ENCODE results near the gene LAMA4. TPM values are rescaled to one million over a fixed set of nuclear protein-coding genes. Genes with fewer than 3 reads are reported as not detected.

Gene LAMA4
- total RNA-seq, 1 experiment from 2014 or later = 0.72 TPM

DNA sequence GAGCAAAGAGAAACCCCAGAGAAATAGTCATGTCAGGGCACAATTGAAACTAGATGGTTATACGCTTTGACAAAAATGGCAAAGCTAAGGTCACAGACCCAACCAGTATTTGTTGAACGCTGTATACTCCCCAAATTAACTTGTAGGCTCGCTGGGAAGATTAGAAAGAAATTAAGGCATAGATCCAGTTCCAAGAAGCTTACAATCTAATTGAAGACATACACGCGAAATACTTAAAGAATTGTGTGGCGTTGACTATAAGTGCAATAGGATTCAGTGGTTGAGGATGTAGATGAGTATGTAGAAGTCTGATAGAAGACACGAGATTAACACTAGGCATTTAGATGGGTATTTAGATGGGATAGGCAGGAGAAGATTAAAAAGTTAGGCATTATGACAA is 166.5 kb downstream of the LAMA4 start:
- Mint-ChIP-seq H3K27ac (ENCODE audit: low read depth, unreplicated experiment) (no peak overlapping the region), H3K36me3 (ENCODE audit: insufficient read depth, unreplicated experiment) (peaks cover 8% of the 10 kb centered on the region), H3K9me3 (ENCODE audit: unreplicated experiment) (no peaks in the 10 kb centered on the region), H3K4me3 (ENCODE audit: unreplicated experiment) (no peak overlapping the region), H3K4me1 (ENCODE audit: insufficient read depth, unreplicated experiment) (no peaks in the 10 kb centered on the region), H3K27me3 (ENCODE audit: insufficient read depth, unreplicated experiment) (no peaks in the 10 kb centered on the region)
- BruUV-seq (replicated peaks) = TSS peak; percentile 87
- DNase-seq (ENCODE audit: unreplicated experiment) = no peak
- TF ChIP-seq, protein P1, sequence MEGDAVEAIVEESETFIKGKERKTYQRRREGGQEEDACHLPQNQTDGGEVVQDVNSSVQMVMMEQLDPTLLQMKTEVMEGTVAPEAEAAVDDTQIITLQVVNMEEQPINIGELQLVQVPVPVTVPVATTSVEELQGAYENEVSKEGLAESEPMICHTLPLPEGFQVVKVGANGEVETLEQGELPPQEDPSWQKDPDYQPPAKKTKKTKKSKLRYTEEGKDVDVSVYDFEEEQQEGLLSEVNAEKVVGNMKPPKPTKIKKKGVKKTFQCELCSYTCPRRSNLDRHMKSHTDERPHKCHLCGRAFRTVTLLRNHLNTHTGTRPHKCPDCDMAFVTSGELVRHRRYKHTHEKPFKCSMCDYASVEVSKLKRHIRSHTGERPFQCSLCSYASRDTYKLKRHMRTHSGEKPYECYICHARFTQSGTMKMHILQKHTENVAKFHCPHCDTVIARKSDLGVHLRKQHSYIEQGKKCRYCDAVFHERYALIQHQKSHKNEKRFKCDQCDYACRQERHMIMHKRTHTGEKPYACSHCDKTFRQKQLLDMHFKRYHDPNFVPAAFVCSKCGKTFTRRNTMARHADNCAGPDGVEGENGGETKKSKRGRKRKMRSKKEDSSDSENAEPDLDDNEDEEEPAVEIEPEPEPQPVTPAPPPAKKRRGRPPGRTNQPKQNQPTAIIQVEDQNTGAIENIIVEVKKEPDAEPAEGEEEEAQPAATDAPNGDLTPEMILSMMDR (IDR thresholded peaks at IDR 0.05; ENCODE audit: unreplicated experiment) = no peak
- ChIA-PET POLR2A (interaction anchor here (0.6 to 3.4 kb wide), 14 partner anchors 9 to 1460 kb away, joined by 3 to 24 read pairs (median 4); no protein-coding TSS in a partner anchor), CTCF (interaction anchor here (0.7 to 4.6 kb wide), 15 partner anchors 8 to 300 kb away, joined by 3 to 143 read pairs (median 5); no protein-coding TSS in a partner anchor)
- intact Hi-C loops (cut with micrococcal nuclease) = loop anchor here (5.0 kb wide), 1 partner anchor 224 kb away; no protein-coding TSS in a partner anchor

DNA sequence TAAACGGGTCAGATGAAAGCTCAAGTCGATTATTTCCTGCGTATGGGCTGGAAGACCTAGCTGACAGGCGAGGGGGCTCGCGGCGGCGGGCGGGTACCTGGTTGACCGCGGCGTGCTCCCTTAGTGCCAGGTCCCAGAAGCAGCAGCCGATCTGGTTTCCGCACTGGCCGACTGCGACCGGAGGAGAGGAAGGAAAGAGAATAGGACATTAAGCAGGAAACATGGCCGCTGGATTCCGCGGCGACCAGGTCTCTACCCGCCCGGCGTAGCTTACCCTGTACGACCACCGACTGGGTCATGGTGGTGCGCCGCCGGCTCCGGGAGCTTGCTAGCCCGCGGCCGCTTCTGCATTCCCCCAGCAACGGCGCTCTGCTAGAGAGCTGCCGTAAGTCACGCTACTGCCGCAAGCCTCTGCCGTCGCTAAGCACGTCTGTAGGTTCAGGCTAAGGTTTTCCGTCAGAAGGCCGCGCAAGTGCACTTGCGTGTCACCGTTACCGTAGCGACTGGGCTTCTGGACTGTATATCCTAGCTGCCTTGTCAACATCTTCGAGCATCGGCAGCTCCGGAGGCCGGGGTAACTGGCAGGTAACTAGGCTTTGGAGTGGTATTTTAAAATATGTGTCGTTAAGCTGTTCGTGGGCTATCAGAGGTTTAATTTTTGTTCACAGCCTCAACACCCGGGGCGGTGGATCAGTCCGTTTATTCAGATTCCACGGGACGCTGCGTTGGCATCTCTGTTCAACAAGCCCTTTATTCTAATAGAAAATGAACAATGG is 167.0 kb downstream of the LAMA4 start, which contains the start of the genes FAM229B and TUBE1:
Gene FAM229B, plus strand, starts transcription at position 456 of the 776 bp plus-strand sequence. CDS start 11,693 bp downstream, outside the sequence.
Gene TUBE1, minus strand, starts transcription at position 347 of the 776 bp plus-strand sequence. Its CDS starts 48 bp downstream, at position 299.
- no TSS peak for BruUV-seq (replicated peaks)
- Mint-ChIP-seq H3K36me3 (ENCODE audit: insufficient read depth, unreplicated experiment) (peaks cover 14% of the 10 kb centered on the region), H3K27me3 (ENCODE audit: insufficient read depth, unreplicated experiment) (no peaks in the 10 kb centered on the region), H3K27ac (ENCODE audit: low read depth, unreplicated experiment) (no peak within 1 kb of the TSS), H3K4me3 (ENCODE audit: unreplicated experiment) (no peak within 1 kb of the TSS), H3K4me1 (ENCODE audit: insufficient read depth, unreplicated experiment) (no peaks in the 10 kb centered on the region), H3K9me3 (ENCODE audit: unreplicated experiment) (no peaks in the 10 kb centered on the region)
- ChIA-PET CTCF (interaction anchor here (0.6 to 4.6 kb wide), 25 partner anchors 9 to 1875 kb away, joined by 3 to 143 read pairs (median 3); no protein-coding TSS in a partner anchor), POLR2A (interaction anchor here (0.6 to 3.4 kb wide), 23 partner anchors 8 to 1851 kb away, joined by 3 to 24 read pairs (median 3); no protein-coding TSS in a partner anchor)
- DNase-seq (ENCODE audit: unreplicated experiment) = peak; percentile 93
- TF ChIP-seq, protein P1 (IDR thresholded peaks at IDR 0.05; ENCODE audit: unreplicated experiment) = no peak
- intact Hi-C loops (cut with micrococcal nuclease) = loop anchor here (5.0 kb wide), 1 partner anchor 225 kb away; no protein-coding TSS in a partner anchor

DNA sequence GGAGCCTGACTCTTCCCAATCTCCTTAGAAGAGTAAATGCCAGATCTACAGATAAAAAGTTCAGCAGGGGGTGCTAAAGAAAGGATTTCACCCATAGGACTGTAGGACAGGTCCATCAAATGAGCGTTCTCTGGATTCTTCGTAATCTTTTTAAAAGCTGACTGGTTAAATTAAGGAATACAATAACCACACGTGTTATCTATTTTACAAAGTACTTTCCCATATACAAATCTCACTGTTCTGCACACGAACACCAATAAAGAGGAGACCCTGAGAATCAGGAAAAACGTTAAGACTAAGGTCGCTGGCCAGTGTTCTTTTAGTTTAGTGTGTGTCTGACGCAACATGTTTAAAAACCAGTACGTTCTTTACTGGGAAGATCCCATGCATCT is 167.6 kb downstream of the LAMA4 start:
- Mint-ChIP-seq H3K27ac (ENCODE audit: low read depth, unreplicated experiment) (no peak overlapping the region), H3K9me3 (ENCODE audit: unreplicated experiment) (no peaks in the 10 kb centered on the region), H3K4me3 (ENCODE audit: unreplicated experiment) (no peak overlapping the region), H3K36me3 (ENCODE audit: insufficient read depth, unreplicated experiment) (peaks cover 17% of the 10 kb centered on the region), H3K4me1 (ENCODE audit: insufficient read depth, unreplicated experiment) (no peaks in the 10 kb centered on the region), H3K27me3 (ENCODE audit: insufficient read depth, unreplicated experiment) (no peaks in the 10 kb centered on the region)
- intact Hi-C loops (cut with micrococcal nuclease) = loop anchor here (1.0 to 5.0 kb wide), 2 partner anchors 77 to 226 kb away; no protein-coding TSS in a partner anchor
- ChIA-PET POLR2A (interaction anchor here (0.6 to 3.4 kb wide), 19 partner anchors 8 to 1851 kb away, joined by 3 to 24 read pairs (median 3); partner anchors contain the start of gene REV3L), CTCF (interaction anchor here (0.6 to 4.6 kb wide), 29 partner anchors 9 to 1876 kb away, joined by 3 to 143 read pairs (median 3); no protein-coding TSS in a partner anchor)
- DNase-seq (ENCODE audit: unreplicated experiment) = peak; percentile 63
- TF ChIP-seq, protein P1 (IDR thresholded peaks at IDR 0.05; ENCODE audit: unreplicated experiment) = peak; percentile 40
- TSS peak; percentile 51 for BruUV-seq (replicated peaks)
